A549 (cell line): ENCODE data around the gene PTPRN2. TPM values are rescaled to one million over a fixed set of nuclear protein-coding genes. Genes with fewer than 3 reads are reported as not detected.

ENCODE experiments used
- ATAC-seq, 2 experiments: fragments of 200-7000 bp in 1 of 2; fragments of >200 bp in 1 of 2; cut with Nextera tagmentation in 1 of 2; cut with Tn5 transposase in 1 of 2; 3 replicates each; pipeline versions ENCODE4 v1.8.0 to v1.9.1; 2018 to 2020; ENCODE audit warnings: mild to moderate bottlenecking in 1 of 2, moderate library complexity in 1 of 2
- CTCF ChIA-PET: fragments of 300-600 bp; sonication (Branson Sonifier 250); formaldehyde crosslinking; extraction: SDS; loops from one replicate; lab custom pipeline; 2021; ENCODE audit warnings: antibody characterized with exemption, inconsistent platforms; lab: Yijun Ruan, JAX
- POLR2A ChIA-PET: fragments of 350-600 bp; formaldehyde crosslinking; extraction: SDS; loops from one replicate; lab custom pipeline; 2021; ENCODE audit warnings: antibody characterized with exemption, inconsistent platforms; lab: Yijun Ruan, JAX
- DNase-seq, 2 experiments: peaks; one replicate each; pipeline versions ENCODE4 v3.0.0 to v3.0.0-alpha.2; 2011 to 2016; ENCODE audit warnings: low read depth in 1 of 2, low spot score in 1 of 2
- FAIRE-seq: peaks from 2 replicates; lab custom pipeline; 2011; peaks lifted over from hg19 to GRCh38; lab: Jason Lieb, UNC
- H3K27ac ChIP-seq, 2 experiments: fragments of >200 bp; sonication (Bioruptor Twin); formaldehyde crosslinking; 3 replicates each; pipeline ENCODE4 v1.5.1; 2016 to 2017
- H3K4me1 ChIP-seq: fragments of >200 bp; sonication (Bioruptor Twin); formaldehyde crosslinking; 3 replicates; pipeline ENCODE4 v1.6.1; 2016
- H3K4me2 ChIP-seq: fragments of >200 bp; sonication (Bioruptor Twin); formaldehyde crosslinking; 3 replicates; pipeline ENCODE4 v1.6.1; 2016
- H3K4me3 ChIP-seq: fragments of >200 bp; sonication (Bioruptor Twin); formaldehyde crosslinking; 3 replicates; pipeline ENCODE4 v1.5.1; 2016
- H3K9me3 ChIP-seq: fragments of >200 bp; sonication (Bioruptor Twin); formaldehyde crosslinking; 3 replicates; pipeline ENCODE4 v1.6.1; 2016
- BCL3 ChIP-seq: fragments of >200 bp; sonication (Bioruptor Twin); formaldehyde crosslinking; IDR thresholded peaks from 3 replicates; pipeline ENCODE4 v1.6.1; 2016
- CBX2 ChIP-seq: fragments of 200-600 bp; sonication (generic); IDR thresholded peaks from 2 replicates; pipeline ENCODE4 v1.6.1; 2016; ENCODE audit warnings: low read depth, mild to moderate bottlenecking, borderline replicate concordance
- CHD2 ChIP-seq: fragments of 150-350 bp; IDR thresholded peaks from 2 replicates; pipeline ENCODE4 v1.6.1; 2014; ENCODE audit warnings: low read length; ENCODE audit not compliant: partially characterized antibody
- EHMT2 ChIP-seq: fragments of 200-600 bp; sonication (generic); IDR thresholded peaks from 2 replicates; pipeline ENCODE4 v1.6.1; 2016; ENCODE audit warnings: antibody characterized with exemption, low read depth, mild to moderate bottlenecking, moderate library complexity
- ESRRA ChIP-seq: fragments of 150-350 bp; IDR thresholded peaks from 2 replicates; pipeline ENCODE4 v1.6.1; 2014; ENCODE audit warnings: mild to moderate bottlenecking, low read length, borderline replicate concordance
- FOSL2 ChIP-seq, 2 experiments: fragments of 450-650 bp in 1 of 2; fragments of >200 bp in 1 of 2; sonication (Bioruptor Twin) in 1 of 2; formaldehyde crosslinking; IDR thresholded peaks; 2 replicates each; pipeline versions ENCODE4 v1.5.0 to v1.6.1; 2016 to 2020; ENCODE audit warnings: mild to moderate bottlenecking in 1 of 2, moderate library complexity in 1 of 2
- FOXS1 ChIP-seq: fragments of 250-450 bp; sonication (Bioruptor Pico); IDR thresholded peaks from 2 replicates; pipeline ENCODE4 v1.5.0; 2020; ENCODE audit warnings: mild to moderate bottlenecking, moderate library complexity
- JUN ChIP-seq, 2 experiments: fragments of >200 bp; sonication (Bioruptor Twin); formaldehyde crosslinking; IDR thresholded peaks; 2 replicates in 1 of 2; 3 replicates in 1 of 2; pipeline ENCODE4 v1.6.1; 2016 to 2017
- JUNB ChIP-seq: fragments of >200 bp; sonication (Bioruptor Twin); formaldehyde crosslinking; IDR thresholded peaks from 2 replicates; pipeline ENCODE4 v1.6.1; 2016
- KDM5A ChIP-seq: fragments of 200-600 bp; sonication (generic); IDR thresholded peaks from 2 replicates; pipeline ENCODE4 v1.6.1; 2016; ENCODE audit warnings: antibody characterized with exemption, mild to moderate bottlenecking
- MAFK ChIP-seq: fragments of 450-650 bp; IDR thresholded peaks from 2 replicates; pipeline ENCODE4 v1.6.1; 2014; ENCODE audit not compliant: partially characterized antibody
- MAZ ChIP-seq: fragments of 150-350 bp; IDR thresholded peaks from 2 replicates; pipeline ENCODE4 v1.6.1; 2014; ENCODE audit warnings: antibody characterized with exemption, low read depth, low read length, borderline replicate concordance
- MYC ChIP-seq: IDR thresholded peaks from 2 replicates; pipeline ENCODE4 v1.6.1; 2012; ENCODE audit warnings: mild to moderate bottlenecking, inconsistent platforms, low read length, improper control_type of control experiment, borderline replicate concordance
- NFE2L2 ChIP-seq: fragments of 150-350 bp; conservative IDR thresholded peaks from 2 replicates; pipeline ENCODE4 v1.6.1; 2014; ENCODE audit warnings: low read length
- NPAS2 ChIP-seq: fragments of 250-450 bp; sonication (Bioruptor Pico); IDR thresholded peaks from 2 replicates; pipeline ENCODE4 v1.8.0; 2022; ENCODE audit warnings: mild to moderate bottlenecking, moderate library complexity, borderline replicate concordance
- NR3C1 ChIP-seq: fragments of >200 bp; sonication (Bioruptor Twin); formaldehyde crosslinking; IDR thresholded peaks from 3 replicates; pipeline ENCODE4 v1.6.1; 2017
- PHF8 ChIP-seq: fragments of 200-600 bp; sonication (generic); IDR thresholded peaks from 2 replicates; pipeline ENCODE4 v1.6.1; 2016; ENCODE audit warnings: low read depth, mild to moderate bottlenecking, antibody characterized with exemption, moderate library complexity, borderline replicate concordance
- POLR2AphosphoS2 ChIP-seq: conservative IDR thresholded peaks from 2 replicates; pipeline ENCODE4 v1.6.1; 2012; ENCODE audit warnings: low read length, improper control_type of control experiment, inconsistent platforms
- RCOR1 ChIP-seq: fragments of 150-350 bp; IDR thresholded peaks from 2 replicates; pipeline ENCODE4 v1.6.1; 2014; ENCODE audit warnings: antibody characterized with exemption, low read length, low read depth
- SMC3 ChIP-seq: fragments of >200 bp; sonication (Bioruptor Twin); formaldehyde crosslinking; IDR thresholded peaks from 3 replicates; pipeline ENCODE4 v1.6.1; 2018; ENCODE audit warnings: inconsistent platforms
- USF2 ChIP-seq: fragments of 450-650 bp; IDR thresholded peaks from 2 replicates; pipeline ENCODE4 v1.6.1; 2014; ENCODE audit warnings: antibody characterized with exemption
- ZNF302 ChIP-seq: fragments of 250-450 bp; sonication (Bioruptor Pico); IDR thresholded peaks from 2 replicates; pipeline ENCODE4 v1.9.0; 2021; ENCODE audit warnings: inconsistent platforms, mild to moderate bottlenecking, moderate library complexity
- WGBS: methylation state at CpG from one replicate; pipeline ENCODE4 v1.1.6; 2017; ENCODE audit errors: missing lambda C conversion rate; 5-methylcytosine and 5-hydroxymethylcytosine counted together
- polyA plus RNA-seq, 4 experiments: library from polyadenylated mRNA; depleted of rRNA in 3 of 4; stranded (reverse); fragments of >200 nt; fragmentation: RNase III in 1 of 4; extraction: RNeasy Plus Mini Kit Qiagen cat#74134 plus additional on column Dnase treatment in 1 of 4; gene quantifications; 2 replicates in 3 of 4; 3 replicates in 1 of 4; pipeline ENCODE4 v1.2.3, GENCODE V29; 2011 to 2017
- TF ChIP-seq, protein P1 (sequence below): fragments of 250-450 bp; sonication (Bioruptor Pico); IDR thresholded peaks from 2 replicates; pipeline ENCODE4 v1.5.0; 2021; ENCODE audit warnings: mild to moderate bottlenecking, moderate library complexity, borderline replicate concordance
- TF ChIP-seq, protein P2 (sequence below): fragments of >200 bp; sonication (Bioruptor Twin); formaldehyde crosslinking; IDR thresholded peaks from 3 replicates; pipeline ENCODE4 v1.5.1; 2016

The PTPRN2 gene
- polyA plus RNA-seq, 2 of the 4 experiments (the other 2 are of a cell fraction), result 0.41 to 1.2 TPM

GRCh38 chr7:157927313-157927925, 660.2 kb downstream of the PTPRN2 start:
- ChIA-PET POLR2A (no interaction called here), CTCF (no interaction called here)
- Histone ChIP-seq H3K4me2 (no peak overlapping the region), H3K4me3 (no peak overlapping the region), H3K27ac (no peak overlapping the region), H3K9me3 (peaks cover 6% of the 10 kb centered on the region; the same call in 2 of the 3 replicates), H3K4me1 (no peaks in the 10 kb centered on the region)
- no peak for DNase-seq
- TF ChIP-seq BCL3 (no peak), MAFK (no peak), FOSL2 (IDR thresholded peaks at IDR 0.05) (no peak), FOSL2 (CRISPR knock-in tag; IDR thresholded peaks at IDR 0.05) (no peak), KDM5A (no peak)
- FAIRE-seq, result no peak
- 40% methylated on average over 6 of the region's 14 CpGs for WGBS
- no peak for ATAC-seq

GRCh38 chr7:157926521-157927150, 661.0 kb downstream of the PTPRN2 start:
- Histone ChIP-seq H3K4me2 (no peak overlapping the region), H3K27ac (no peak overlapping the region), H3K4me3 (no peak overlapping the region), H3K4me1 (no peaks in the 10 kb centered on the region), H3K9me3 (no peaks in the 10 kb centered on the region; the same call in 2 of the 3 replicates)
- ATAC-seq (no peak), DNase-seq (no peak), FAIRE-seq (no peak)
- ChIA-PET CTCF (no interaction called here), POLR2A (no interaction called here)
- 17% methylated on average over 5 of the region's 16 CpGs for WGBS
- TF ChIP-seq PHF8, result no peak
- TF ChIP-seq NPAS2, result no peak
- TF ChIP-seq POLR2AphosphoS2, result no peak
- TF ChIP-seq JUNB, result no peak

DNA sequence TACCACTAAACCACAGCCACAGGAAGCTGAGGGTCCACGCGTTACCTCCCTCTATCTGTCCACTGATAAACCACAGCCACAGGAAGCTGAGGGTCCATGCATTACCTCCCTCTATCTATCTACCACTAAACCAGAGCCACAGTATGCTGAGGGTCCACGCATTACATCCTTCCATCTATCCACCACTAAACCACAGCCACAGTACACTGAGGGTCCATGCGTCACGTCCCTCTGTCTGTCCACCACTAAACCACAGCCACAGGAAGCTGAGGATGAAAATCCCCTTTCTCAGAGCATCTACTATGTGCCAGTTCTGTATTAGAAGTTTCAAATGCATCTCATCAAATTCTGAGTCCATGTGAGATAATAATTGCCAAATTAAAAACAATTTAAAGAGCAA, 661.5 kb downstream of the PTPRN2 start:
- DNase-seq, result no peak
- Histone ChIP-seq H3K4me1 (no peaks in the 10 kb centered on the region), H3K4me2 (no peak overlapping the region), H3K27ac (no peak overlapping the region), H3K4me3 (no peak overlapping the region), H3K9me3 (no peaks in the 10 kb centered on the region; the same call in 2 of the 3 replicates)
- FAIRE-seq, result no peak
- TF ChIP-seq RCOR1 (no peak), FOXS1 (CRISPR knock-in tag) (no peak), CHD2 (no peak), CBX2 (no peak), MYC (no peak), EHMT2 (no peak), SMC3 (no peak), NR3C1 (no peak), ESRRA (no peak), NFE2L2 (no peak)
- CTCF ChIA-PET, result no interaction called here
- 45% methylated on average over 5 of the region's 5 CpGs for WGBS
- POLR2A ChIA-PET, result no interaction called here
- no peak for ATAC-seq

- DNase-seq (no peak), FAIRE-seq (no peak), ATAC-seq (no peak)
- TF ChIP-seq USF2 (no peak), KDM5A (no peak), ZNF302 (CRISPR knock-in tag) (no peak), MAZ (no peak), CBX2 (no peak), JUN (IDR thresholded peaks at IDR 0.05) (no peak)
- TF ChIP-seq, protein P1, sequence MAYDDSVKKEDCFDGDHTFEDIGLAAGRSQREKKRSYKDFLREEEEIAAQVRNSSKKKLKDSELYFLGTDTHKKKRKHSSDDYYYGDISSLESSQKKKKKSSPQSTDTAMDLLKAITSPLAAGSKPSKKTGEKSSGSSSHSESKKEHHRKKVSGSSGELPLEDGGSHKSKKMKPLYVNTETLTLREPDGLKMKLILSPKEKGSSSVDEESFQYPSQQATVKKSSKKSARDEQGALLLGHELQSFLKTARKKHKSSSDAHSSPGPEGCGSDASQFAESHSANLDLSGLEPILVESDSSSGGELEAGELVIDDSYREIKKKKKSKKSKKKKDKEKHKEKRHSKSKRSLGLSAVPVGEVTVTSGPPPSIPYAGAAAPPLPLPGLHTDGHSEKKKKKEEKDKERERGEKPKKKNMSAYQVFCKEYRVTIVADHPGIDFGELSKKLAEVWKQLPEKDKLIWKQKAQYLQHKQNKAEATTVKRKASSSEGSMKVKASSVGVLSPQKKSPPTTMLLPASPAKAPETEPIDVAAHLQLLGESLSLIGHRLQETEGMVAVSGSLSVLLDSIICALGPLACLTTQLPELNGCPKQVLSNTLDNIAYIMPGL, result no peak
- TF ChIP-seq, protein P2, sequence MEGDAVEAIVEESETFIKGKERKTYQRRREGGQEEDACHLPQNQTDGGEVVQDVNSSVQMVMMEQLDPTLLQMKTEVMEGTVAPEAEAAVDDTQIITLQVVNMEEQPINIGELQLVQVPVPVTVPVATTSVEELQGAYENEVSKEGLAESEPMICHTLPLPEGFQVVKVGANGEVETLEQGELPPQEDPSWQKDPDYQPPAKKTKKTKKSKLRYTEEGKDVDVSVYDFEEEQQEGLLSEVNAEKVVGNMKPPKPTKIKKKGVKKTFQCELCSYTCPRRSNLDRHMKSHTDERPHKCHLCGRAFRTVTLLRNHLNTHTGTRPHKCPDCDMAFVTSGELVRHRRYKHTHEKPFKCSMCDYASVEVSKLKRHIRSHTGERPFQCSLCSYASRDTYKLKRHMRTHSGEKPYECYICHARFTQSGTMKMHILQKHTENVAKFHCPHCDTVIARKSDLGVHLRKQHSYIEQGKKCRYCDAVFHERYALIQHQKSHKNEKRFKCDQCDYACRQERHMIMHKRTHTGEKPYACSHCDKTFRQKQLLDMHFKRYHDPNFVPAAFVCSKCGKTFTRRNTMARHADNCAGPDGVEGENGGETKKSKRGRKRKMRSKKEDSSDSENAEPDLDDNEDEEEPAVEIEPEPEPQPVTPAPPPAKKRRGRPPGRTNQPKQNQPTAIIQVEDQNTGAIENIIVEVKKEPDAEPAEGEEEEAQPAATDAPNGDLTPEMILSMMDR, result no peak
- POLR2A ChIA-PET, result no interaction called here
- Histone ChIP-seq H3K4me1 (no peaks in the 10 kb centered on the region), H3K4me3 (no peak overlapping the region), H3K9me3 (no peaks in the 10 kb centered on the region; the same call in 2 of the 3 replicates), H3K4me2 (no peak overlapping the region), H3K27ac (no peak overlapping the region)
- 39% methylated on average over 16 of the region's 17 CpGs for WGBS
- CTCF ChIA-PET, result no interaction called here
Measured at GRCh38 chr7:157925383-157925875, 662.2 kb downstream of the PTPRN2 start.
